T-cell (primary cell): ENCODE measurements around the gene IL32. TPM values are rescaled to one million over a fixed set of nuclear protein-coding genes. Genes with fewer than 3 reads are reported as not detected.
A peak's percentile ranks its signal among the peaks of the same experiment; 100 is the strongest.

Source experiments
- ATAC-seq, 4 experiments: fragments of 200-7000 bp in 3 of 4; fragments of 150-1000 bp in 1 of 4; cut with Tn5 transposase; replicated peaks in 1 of 4; 1 replicate in 3 of 4; 2 replicates in 1 of 4; pipeline ENCODE4 v1.10.0; 2021; ENCODE audit warnings: moderate library complexity in 3 of 4, mild to moderate bottlenecking in 2 of 4, moderate number of reproducible peaks in 1 of 4
- CTCF ChIA-PET, 2 donors: fragments of 300-600 bp; sonication (Branson Sonifier 250); formaldehyde crosslinking; loops; one replicate each; lab custom pipeline; 2022; ENCODE audit warnings: antibody characterized with exemption in 2 of 2; lab: Charles Lee
- POLR2A ChIA-PET, 2 donors: fragments of 300-600 bp; sonication (Branson Sonifier 250); formaldehyde crosslinking; loops; one replicate each; lab custom pipeline; 2022; ENCODE audit warnings: antibody characterized with exemption in 2 of 2; lab: Charles Lee
- DNase-seq, 35 experiments: peaks; one replicate each; pipeline versions ENCODE4 v3.0.0 to v3.0.0-alpha.2; 2013 to 2023
- H3K27ac ChIP-seq: one replicate; pipeline ENCODE4 v1.5.1; 2013; ENCODE audit warnings: low read length
- H3K27me3 ChIP-seq, 2 experiments: replicated peaks in 1 of 2; 1 replicate in 1 of 2; 2 replicates in 1 of 2; pipeline versions ENCODE4 v1.6.1 to v1.7.0; 2013; ENCODE audit warnings: low read length in 1 of 2, mixed read lengths in 1 of 2; ENCODE audit not compliant: control insufficient read depth in 2 of 2, insufficient read depth in 2 of 2; ENCODE audit errors: extremely low read depth in 1 of 2
- H3K36me3 ChIP-seq, 2 donors: 1 replicate in 1 of 2; 2 replicates in 1 of 2; pipeline versions ENCODE4 v1.6.1 to v1.7.0; 2013; ENCODE audit warnings: low read length in 1 of 2; ENCODE audit not compliant: control insufficient read depth in 2 of 2, insufficient read depth in 1 of 2; ENCODE audit errors: extremely low read depth in 1 of 2
- H3K4me1 ChIP-seq, 2 experiments: 1 replicate in 1 of 2; 2 replicates in 1 of 2; pipeline versions ENCODE4 v1.6.1 to v1.7.0; 2013; ENCODE audit warnings: low read length in 2 of 2, mixed read lengths in 1 of 2; ENCODE audit not compliant: insufficient read depth in 2 of 2, control insufficient read depth in 1 of 2; ENCODE audit errors: extremely low read depth in 1 of 2
- H3K4me3 ChIP-seq, 2 donors: 1 replicate in 1 of 2; 2 replicates in 1 of 2; pipeline versions ENCODE4 v1.5.1 to v1.7.0; 2013; ENCODE audit warnings: mild to moderate bottlenecking in 2 of 2, low read length in 1 of 2, moderate library complexity in 1 of 2; ENCODE audit not compliant: control insufficient read depth in 1 of 2; ENCODE audit errors: extremely low read depth in 1 of 2
- H3K9me3 ChIP-seq: 2 replicates; pipeline ENCODE4 v1.7.0; 2013
- H3K27ac Mint-ChIP-seq, 2 donors: one replicate each; pipeline ENCODE4 v1.8.0; 2020 to 2021; ENCODE audit warnings: mild to moderate bottlenecking in 2 of 2, mixed read lengths in 2 of 2
- H3K27me3 Mint-ChIP-seq, 2 donors: one replicate each; pipeline ENCODE4 v1.8.0; 2021 to 2022; ENCODE audit warnings: mixed read lengths in 2 of 2
- H3K36me3 Mint-ChIP-seq: one replicate; pipeline ENCODE4 v1.8.0; 2021; ENCODE audit warnings: mixed read lengths
- H3K4me1 Mint-ChIP-seq, 3 donors: one replicate each; pipeline ENCODE4 v1.8.0; 2020 to 2022; ENCODE audit warnings: mixed read lengths in 3 of 3, mild to moderate bottlenecking in 1 of 3
- H3K4me3 Mint-ChIP-seq, 3 donors: one replicate each; pipeline ENCODE4 v1.8.0; 2020 to 2022; ENCODE audit warnings: mild to moderate bottlenecking in 3 of 3, mixed read lengths in 3 of 3, moderate library complexity in 3 of 3
- H3K9me3 Mint-ChIP-seq, 3 donors: one replicate each; pipeline ENCODE4 v1.8.0; 2020 to 2022; ENCODE audit warnings: mixed read lengths in 3 of 3
- WGBS: methylation state at CpG from one replicate; pipeline ENCODE4 v1.1.5; 2013; ENCODE audit warnings: missing lambda C conversion rate; ENCODE audit not compliant: insufficient coverage; 5-methylcytosine and 5-hydroxymethylcytosine counted together
- total RNA-seq, 35 experiments: library from RNA in 6 of 35; stranded (reverse) in 6 of 35; fragments of 120-200 nt in 1 of 35; gene quantifications; one replicate each; pipeline versions ENCODE4 v1.2.1 to v1.2.4 and lab custom pipeline; 2013 to 2026

Gene IL32
- total RNA-seq, 5 donors from 2014 or later (not counting 1 experiment from before 2014, with no cell fraction given): 736 to 1,200 (median 999) TPM

DNA sequence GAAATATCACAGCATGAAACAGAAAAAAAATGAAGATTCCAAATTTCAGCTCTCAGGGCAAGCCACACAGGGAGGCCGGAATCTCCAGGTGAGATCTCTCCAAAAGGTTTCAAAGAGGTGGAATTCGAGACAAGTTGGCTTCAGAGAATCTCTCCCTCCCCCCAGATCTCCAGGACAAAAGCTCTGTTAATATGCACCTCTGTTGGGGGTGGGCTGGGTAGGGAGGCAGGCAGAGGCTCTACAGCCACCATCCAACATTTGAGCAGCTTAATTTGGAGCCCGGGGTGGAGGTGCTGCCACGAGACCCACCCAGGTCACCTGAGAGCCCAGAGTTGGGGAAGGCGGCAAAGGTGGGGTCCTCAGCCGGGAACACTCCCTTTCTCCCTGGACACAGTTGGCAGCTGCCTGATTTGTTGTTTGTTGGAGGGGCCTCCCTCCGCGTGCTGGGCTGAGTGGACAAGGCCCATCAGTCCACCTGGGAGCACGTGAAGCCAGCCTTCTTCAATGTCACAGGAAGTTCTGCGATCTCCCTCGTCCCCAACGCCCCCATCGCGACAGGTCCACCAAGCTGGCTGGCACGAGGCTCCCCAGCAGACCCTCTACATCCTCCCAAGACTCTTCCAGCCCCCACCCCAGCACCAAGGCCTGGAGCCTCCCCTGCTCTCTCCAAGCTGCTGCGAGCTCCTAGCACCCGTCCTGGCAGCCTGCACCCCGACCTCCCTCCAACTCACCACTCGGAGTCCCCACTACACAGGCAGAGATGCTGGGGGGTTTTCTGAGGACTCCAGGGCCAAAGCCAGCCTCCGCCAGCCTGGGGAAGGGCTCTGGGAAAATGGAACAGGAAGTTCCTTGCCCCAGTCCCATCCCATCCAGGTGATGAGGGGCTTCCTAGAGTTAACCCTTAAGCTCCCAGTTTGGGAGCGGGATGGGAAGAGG, 33.3 kb downstream of the IL32 start, which contains the start of gene ZSCAN10:
TSS of gene ZSCAN10 (minus strand) at position 836 of the 936 bp plus-strand sequence. CDS start 6,357 bp downstream, outside the sequence.
- Mint-ChIP-seq H3K4me3 (peak within 1 kb of the TSS; percentile 66 to 75 (median 70)), H3K36me3 (no peaks in the 10 kb centered on the region), H3K9me3 (no peaks in the 10 kb centered on the region), H3K27ac (peak within 1 kb of the TSS; percentile 90), H3K4me1 (peaks cover 43 to 58% (median 46%) of the 10 kb centered on the region in 3 donors), H3K27me3 (no peaks in the 10 kb centered on the region)
- H3K27ac ChIP-seq: peak within 1 kb of the TSS; percentile 25
- no peaks in the 10 kb centered on the region for H3K27me3 ChIP-seq
- no peaks in the 10 kb centered on the region for H3K36me3 ChIP-seq
- H3K9me3 ChIP-seq: no peaks in the 10 kb centered on the region
- no peak for ATAC-seq
- ChIA-PET POLR2A (interaction anchor here (0.5 to 0.7 kb wide), 2 partner anchors 10 to 21 kb away, joined by 3 to 12 read pairs; no protein-coding TSS in a partner anchor), CTCF (interaction anchor here (0.6 to 3.0 kb wide), 7 partner anchors 10 to 365 kb away, joined by 3 to 8 read pairs (median 3); no protein-coding TSS in a partner anchor)
- H3K4me3 ChIP-seq: peak within 1 kb of the TSS; percentile 2 to 33
- peaks cover 16 to 67% of the 10 kb centered on the region in 2 experiments for H3K4me1 ChIP-seq
- no peak for DNase-seq
- WGBS: 84% methylated on average over 11 of the region's 21 CpGs

DNA sequence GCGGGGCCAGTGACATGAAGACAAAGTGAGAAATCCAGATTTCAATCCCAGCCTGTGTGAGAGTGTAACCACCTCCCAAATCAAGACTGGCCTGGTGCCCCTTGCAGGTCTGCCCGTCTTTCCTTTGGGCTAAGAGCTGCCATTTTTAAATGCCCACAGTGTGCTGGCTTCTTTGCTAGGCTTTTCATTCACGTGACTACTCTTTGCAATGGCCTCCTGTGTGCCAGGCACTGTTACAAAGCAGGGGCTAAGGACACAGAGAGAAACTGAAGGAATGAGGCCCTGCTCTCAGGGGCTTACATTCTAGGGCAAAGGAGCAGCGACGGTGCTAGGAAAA, 33.9 kb downstream of the IL32 start:
- 95% methylated on average over 4 of the region's 5 CpGs for WGBS
- POLR2A ChIA-PET: no interaction called here
- Mint-ChIP-seq H3K36me3 (no peaks in the 10 kb centered on the region), H3K27me3 (no peaks in the 10 kb centered on the region), H3K9me3 (no peaks in the 10 kb centered on the region), H3K27ac (peak overlapping the region; percentile 64 to 90), H3K4me3 (peak overlapping the region in 1 of 3 donors; percentile 75), H3K4me1 (peaks cover 41 to 58% (median 45%) of the 10 kb centered on the region in 3 donors)
- H3K4me1 ChIP-seq: peaks cover 16 to 60% of the 10 kb centered on the region in 2 experiments
- CTCF ChIA-PET: interaction anchor here in 1 of 2 donors (0.5 to 3.0 kb wide), 3 partner anchors 18 to 67 kb away, joined by 3 to 8 read pairs (median 3); no protein-coding TSS in a partner anchor
- H3K9me3 ChIP-seq: no peaks in the 10 kb centered on the region
- no peaks in the 10 kb centered on the region for H3K36me3 ChIP-seq
- peak in 1 of 35 experiments; percentile 18 for DNase-seq
- ATAC-seq: no peak
- no peaks in the 10 kb centered on the region for H3K27me3 ChIP-seq
- H3K27ac ChIP-seq: peak overlapping the region; percentile 25
- H3K4me3 ChIP-seq: no peak overlapping the region

- 31% methylated on average over 14 of the region's 39 CpGs for WGBS
- H3K27ac ChIP-seq: peak overlapping the region; percentile 25
- Mint-ChIP-seq H3K4me1 (peaks cover 36 to 54% (median 40%) of the 10 kb centered on the region in 3 donors), H3K27me3 (no peaks in the 10 kb centered on the region), H3K36me3 (no peaks in the 10 kb centered on the region), H3K9me3 (no peaks in the 10 kb centered on the region), H3K4me3 (peak overlapping the region; percentile 66 to 75 (median 70)), H3K27ac (peak overlapping the region; percentile 90)
- H3K4me1 ChIP-seq: peaks cover 16 to 56% of the 10 kb centered on the region in 2 experiments
- DNase-seq (peak; percentile 69 to 91 (median 79)), ATAC-seq (peak; percentile 82 to 88 (median 84))
- CTCF ChIA-PET: interaction anchor here in 1 of 2 donors (0.5 to 3.0 kb wide), 4 partner anchors 18 to 68 kb away, joined by 3 to 14 read pairs (median 6); no protein-coding TSS in a partner anchor
- H3K27me3 ChIP-seq: no peaks in the 10 kb centered on the region
- H3K36me3 ChIP-seq: no peaks in the 10 kb centered on the region
- no peaks in the 10 kb centered on the region for H3K9me3 ChIP-seq
- POLR2A ChIA-PET: no interaction called here
- peak overlapping the region; percentile 2 to 33 for H3K4me3 ChIP-seq
These were observed 34.5 kb downstream of the IL32 start for GRCh38 chr16:3099732-3100499.

GRCh38 chr16:3101018-3101840, 35.8 kb downstream of the IL32 start:
- ATAC-seq: peak in 1 of 4 experiments; percentile 15
- Histone ChIP-seq H3K36me3 (no peaks in the 10 kb centered on the region), H3K27me3 (no peaks in the 10 kb centered on the region), H3K4me1 (peaks cover 17 to 56% of the 10 kb centered on the region in 2 experiments), H3K27ac (no peak overlapping the region), H3K9me3 (no peaks in the 10 kb centered on the region), H3K4me3 (peak overlapping the region in 1 of 2 donors; percentile 49)
- H3K27ac Mint-ChIP-seq: peak overlapping the region; percentile 75 to 98
- POLR2A ChIA-PET: interaction anchor here in 1 of 2 donors (0.7 kb wide), 1 partner anchor 42 kb away, joined by 6 read pairs; no protein-coding TSS in a partner anchor
- DNase-seq: peak in 17 of 35 experiments; percentile 21 to 82 (median 32)
- no peaks in the 10 kb centered on the region for H3K36me3 Mint-ChIP-seq
- no peaks in the 10 kb centered on the region for H3K27me3 Mint-ChIP-seq
- peaks cover 33 to 53% (median 47%) of the 10 kb centered on the region in 3 donors for H3K4me1 Mint-ChIP-seq
- 71% methylated on average over 18 of the region's 29 CpGs for WGBS
- peak overlapping the region; percentile 63 to 85 (median 81) for H3K4me3 Mint-ChIP-seq
- H3K9me3 Mint-ChIP-seq: no peaks in the 10 kb centered on the region
- CTCF ChIA-PET: interaction anchor here (0.7 to 1.3 kb wide), 6 partner anchors 14 to 78 kb away, joined by 3 to 14 read pairs (median 4); partner anchors contain the start of gene ZNF213 (in 1 of the 2)

DNA sequence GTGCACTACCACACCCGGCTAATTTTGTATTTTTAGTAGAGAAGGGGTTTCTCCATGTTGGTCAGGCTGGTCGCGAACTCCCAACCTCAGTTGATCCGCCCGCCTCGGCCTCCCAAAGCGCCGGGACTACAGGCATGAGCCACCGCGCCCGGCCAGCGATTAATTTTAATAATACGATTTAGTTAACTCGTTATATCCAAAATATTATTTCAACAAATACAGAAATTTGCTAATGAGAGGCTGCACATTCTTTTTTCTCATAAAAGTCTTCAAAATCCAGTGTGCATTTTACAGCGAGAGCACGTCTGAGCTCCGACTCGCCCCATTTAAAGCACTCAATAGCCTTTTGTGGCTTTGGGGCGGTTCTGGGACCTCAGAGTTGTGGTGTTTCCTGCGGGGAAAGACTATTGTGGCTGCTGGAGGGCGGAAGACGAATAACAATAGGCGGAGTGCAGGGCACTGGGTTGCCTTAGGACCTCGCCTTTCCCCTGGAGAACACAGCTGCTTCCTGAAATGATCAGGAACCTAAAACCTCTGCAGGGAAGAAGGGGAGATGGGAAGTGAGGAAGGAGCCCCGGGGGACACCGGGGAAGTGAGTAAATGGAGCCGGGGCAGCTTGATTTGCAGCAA, 36.5 kb downstream of the IL32 start:
- ChIA-PET CTCF (interaction anchor here (0.6 to 1.6 kb wide), 9 partner anchors 13 to 358 kb away, joined by 3 to 8 read pairs (median 4); partner anchors contain the start of gene ZNF213 (in 1 of the 2)), POLR2A (interaction anchor here in 1 of 2 donors (0.7 kb wide), 1 partner anchor 42 kb away, joined by 6 read pairs; no protein-coding TSS in a partner anchor)
- H3K4me3 ChIP-seq: peak overlapping the region in 1 of 2 donors; percentile 60
- Mint-ChIP-seq H3K9me3 (no peaks in the 10 kb centered on the region), H3K4me3 (peak overlapping the region; percentile 63 to 85 (median 81)), H3K4me1 (peaks cover 33 to 54% (median 50%) of the 10 kb centered on the region in 3 donors), H3K27me3 (no peaks in the 10 kb centered on the region), H3K36me3 (no peaks in the 10 kb centered on the region), H3K27ac (peak overlapping the region; percentile 75 to 98)
- no peak overlapping the region for H3K27ac ChIP-seq
- WGBS: 65% methylated on average over 21 of the region's 27 CpGs
- H3K36me3 ChIP-seq: no peaks in the 10 kb centered on the region
- peaks cover 17 to 58% of the 10 kb centered on the region in 2 experiments for H3K4me1 ChIP-seq
- H3K27me3 ChIP-seq: no peaks in the 10 kb centered on the region
- no peak for ATAC-seq
- DNase-seq: peak in 3 of 35 experiments; percentile 15 to 56 (median 19)
- H3K9me3 ChIP-seq: no peaks in the 10 kb centered on the region
